ENCODE results near the gene PADI4.

Gene PADI4

DNA sequence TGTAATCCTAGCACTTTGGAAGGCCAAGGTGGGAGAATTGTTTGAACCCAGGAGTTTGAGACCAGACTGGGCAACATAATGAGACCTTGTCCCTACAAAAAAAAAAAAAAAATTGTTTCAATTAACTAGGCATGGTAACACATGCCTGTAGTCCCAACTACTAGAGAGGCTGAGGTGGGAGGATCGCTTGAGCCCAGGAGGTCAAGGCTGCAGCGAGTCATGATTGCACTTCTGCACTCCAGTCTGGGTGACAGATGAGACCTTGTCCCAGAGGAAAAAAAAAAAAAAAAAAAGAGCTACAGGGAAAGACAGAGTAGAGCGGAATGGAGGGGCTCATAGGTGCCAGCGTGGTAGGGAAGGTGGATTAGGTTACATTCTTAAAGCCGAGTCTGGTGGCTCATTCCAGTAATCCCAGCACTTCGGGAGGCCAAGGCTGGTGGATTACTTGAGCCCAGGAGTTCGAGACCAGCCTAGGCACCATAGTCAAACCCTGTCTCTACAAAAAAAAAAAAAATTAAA, 43.0 kb downstream of the PADI4 start:
- no peak for TF ChIP-seq USF1 (IDR thresholded peaks at IDR 0.05)
- no peak for TF ChIP-seq RAD21 (IDR thresholded peaks at IDR 0.05; ENCODE audit: low read depth)
- no peak for TF ChIP-seq CEBPB (IDR thresholded peaks at IDR 0.05)
- no peak for TF ChIP-seq REST (IDR thresholded peaks at IDR 0.05; ENCODE audit: low read depth)
- no peak for TF ChIP-seq EGR1 (IDR thresholded peaks at IDR 0.05)
- no peak for TF ChIP-seq CREB1 (IDR thresholded peaks at IDR 0.05; ENCODE audit: low read depth)
- no peak for TF ChIP-seq EP300 (IDR thresholded peaks at IDR 0.05; ENCODE audit: borderline replicate concordance)
- no peak for TF ChIP-seq ZBTB7A (IDR thresholded peaks at IDR 0.05; ENCODE audit: low read depth)
- TF ChIP-seq YY1 (IDR thresholded peaks at IDR 0.05; ENCODE audit: low read depth), result no peak
- TF ChIP-seq FOXM1 (IDR thresholded peaks at IDR 0.05; ENCODE audit: borderline replicate concordance, low read depth), result no peak
- TF ChIP-seq MAX (IDR thresholded peaks at IDR 0.05), result no peak
- no peak for TF ChIP-seq TAF1 (IDR thresholded peaks at IDR 0.05; ENCODE audit: low read depth)
- no peak for TF ChIP-seq NFIC (IDR thresholded peaks at IDR 0.05)

DNA sequence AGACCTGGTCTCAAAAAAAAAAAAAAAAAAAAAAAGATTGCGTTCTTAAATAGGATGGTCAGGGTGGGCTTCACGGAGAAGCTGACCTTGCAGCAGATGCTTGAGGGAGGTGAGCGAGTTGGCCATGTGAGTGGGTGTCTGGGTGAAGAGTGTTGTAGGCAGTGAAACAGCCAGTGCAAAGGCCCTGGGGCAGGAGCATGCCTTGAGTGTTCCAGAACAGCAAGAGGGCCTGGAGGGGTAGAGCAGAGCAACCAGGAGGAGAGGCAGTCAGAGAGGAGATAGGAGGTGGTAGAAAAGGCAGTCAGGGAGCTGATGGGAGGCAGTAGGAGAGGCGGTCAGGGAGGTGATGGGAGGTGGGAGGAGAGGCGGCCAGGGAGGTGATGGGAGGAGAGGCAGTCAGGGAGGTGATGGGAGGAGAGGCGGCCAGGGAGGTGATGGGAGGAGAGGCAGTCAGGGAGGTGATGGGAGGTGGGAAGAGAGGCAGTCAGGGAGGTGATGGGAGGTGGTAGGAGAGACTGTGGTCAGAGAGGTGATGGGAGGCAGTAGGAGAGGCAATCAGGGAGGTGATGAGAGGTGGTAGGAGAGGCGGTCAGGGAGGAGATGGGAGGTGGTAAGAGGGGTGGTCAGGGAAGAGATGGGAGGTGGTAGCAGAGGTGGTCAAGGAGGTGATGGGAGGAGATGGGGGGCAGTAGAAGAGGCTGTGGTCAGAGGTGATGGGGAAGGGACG, 43.8 kb downstream of the PADI4 start:
- TF ChIP-seq USF1 (IDR thresholded peaks at IDR 0.05) (no peak), MAX (IDR thresholded peaks at IDR 0.05) (no peak), TEAD4 (IDR thresholded peaks at IDR 0.05) (no peak)

- TF ChIP-seq CEBPB (IDR thresholded peaks at IDR 0.05), result no peak
- TF ChIP-seq TEAD4 (IDR thresholded peaks at IDR 0.05), result no peak
- no peak for TF ChIP-seq EGR1 (IDR thresholded peaks at IDR 0.05)
- TF ChIP-seq TAF1 (IDR thresholded peaks at IDR 0.05; ENCODE audit: low read depth), result no peak
- no peak for TF ChIP-seq CREB1 (IDR thresholded peaks at IDR 0.05; ENCODE audit: low read depth)
- no peak for TF ChIP-seq MAX (IDR thresholded peaks at IDR 0.05)
- TF ChIP-seq FOXM1 (IDR thresholded peaks at IDR 0.05; ENCODE audit: borderline replicate concordance, low read depth), result no peak
- TF ChIP-seq USF1 (IDR thresholded peaks at IDR 0.05), result no peak
- no peak for TF ChIP-seq NFIC (IDR thresholded peaks at IDR 0.05)
Measured at GRCh38 chr1:17352419-17352909, 44.5 kb downstream of the PADI4 start.

GRCh38 chr1:17355898-17356297, 47.9 kb downstream of the PADI4 start:
- TF ChIP-seq YY1 (IDR thresholded peaks at IDR 0.05; ENCODE audit: low read depth) (no peak), REST (IDR thresholded peaks at IDR 0.05; ENCODE audit: low read depth) (no peak), TCF12 (IDR thresholded peaks at IDR 0.05; ENCODE audit: low read depth) (no peak), EGR1 (IDR thresholded peaks at IDR 0.05) (no peak), RAD21 (IDR thresholded peaks at IDR 0.05; ENCODE audit: low read depth) (no peak), TEAD4 (IDR thresholded peaks at IDR 0.05) (no peak), CREB1 (IDR thresholded peaks at IDR 0.05; ENCODE audit: low read depth) (no peak), MAX (IDR thresholded peaks at IDR 0.05) (no peak), NFIC (IDR thresholded peaks at IDR 0.05) (no peak), USF1 (IDR thresholded peaks at IDR 0.05) (no peak), CEBPB (IDR thresholded peaks at IDR 0.05) (no peak), EP300 (IDR thresholded peaks at IDR 0.05; ENCODE audit: borderline replicate concordance) (no peak), FOXM1 (IDR thresholded peaks at IDR 0.05; ENCODE audit: borderline replicate concordance, low read depth) (no peak), ZBTB7A (IDR thresholded peaks at IDR 0.05; ENCODE audit: low read depth) (no peak), TAF1 (IDR thresholded peaks at IDR 0.05; ENCODE audit: low read depth) (no peak)
